OCI-LY3 (cell line): ENCODE data around the gene ACMSD.
"Not testable (repeated sequence)": the region's sequence is repeated elsewhere in the genome, so short reads cannot be mapped to it uniquely, and the experiment has no call there.

Source experiments
- H2AFZ ChIP-seq: fragments of 200-600, 300-600 bp; shearing (Covaris generic); 2 replicates; pipeline ENCODE4 v1.6.0; 2014; ENCODE audit warnings: antibody characterized with exemption, low read depth, low read length
- H3K27ac ChIP-seq: fragments of 200-600, 300-600 bp; sonication (generic); 2 replicates; pipeline ENCODE4 v1.5.1; 2014; ENCODE audit warnings: mild to moderate bottlenecking, low read length, moderate library complexity, mixed read lengths
- H3K27me3 ChIP-seq: fragments of 200-600, 300-600 bp; sonication (generic); 2 replicates; pipeline ENCODE4 v1.6.1; 2014; ENCODE audit warnings: low read depth, low read length, mixed read lengths
- H3K36me3 ChIP-seq: fragments of 200-600, 300-600 bp; sonication (generic); replicated peaks from 2 replicates; pipeline ENCODE3; 2014; ENCODE audit warnings: low read depth, low read length, mixed read lengths
- H3K4me1 ChIP-seq: fragments of 300-600, 200-600 bp; sonication (generic); 2 replicates; pipeline ENCODE4 v1.6.1; 2014; ENCODE audit warnings: low read length, mixed read lengths
- H3K4me2 ChIP-seq: fragments of 200-600, 300-600 bp; sonication (generic); 2 replicates; pipeline ENCODE4 v1.6.1; 2014; ENCODE audit warnings: low read length, mixed read lengths
- H3K4me3 ChIP-seq: fragments of 300-600, 200-600 bp; sonication (generic); 2 replicates; pipeline ENCODE4 v1.5.1; 2014; ENCODE audit warnings: antibody characterized with exemption, mild to moderate bottlenecking, low read length, moderate library complexity
- H3K79me2 ChIP-seq: fragments of 300-600, 200-600 bp; shearing (Covaris generic); 2 replicates; pipeline ENCODE4 v1.6.1; 2014; ENCODE audit warnings: mild to moderate bottlenecking, low read length, mixed read lengths
- H3K9ac ChIP-seq: fragments of 300-600, 200-600 bp; shearing (Covaris generic); 2 replicates; pipeline ENCODE4 v1.6.0; 2014; ENCODE audit warnings: mild to moderate bottlenecking, low read length, moderate library complexity
- H3K9me3 ChIP-seq: fragments of 200-600, 300-600 bp; shearing (Covaris generic); 2 replicates; pipeline ENCODE4 v1.6.1; 2014; ENCODE audit warnings: low read length, mixed read lengths; ENCODE audit not compliant: insufficient read depth
- H4K20me1 ChIP-seq: fragments of 200-600, 300-600 bp; sonication (generic); 2 replicates; pipeline ENCODE4 v1.6.1; 2016; ENCODE audit warnings: low read length, mixed read lengths; ENCODE audit not compliant: insufficient read depth
- CTCF ChIP-seq: fragments of 200-600, 300-600 bp; sonication (generic); IDR thresholded peaks from 2 replicates; pipeline ENCODE4 v1.5.1; 2014; ENCODE audit warnings: antibody characterized with exemption, low read length, low read depth
- EZH2phosphoT487 ChIP-seq: fragments of 200-600 bp; shearing (Covaris generic); IDR thresholded peaks from 2 replicates; pipeline ENCODE4 v1.6.1; 2018; ENCODE audit warnings: antibody characterized with exemption, mixed run types, low read depth

ACMSD gene

GRCh38 chr2:134795765-134796164, 42.7 kb upstream of the ACMSD start:
- TF ChIP-seq EZH2phosphoT487 (no peak), CTCF (no peak)
- Histone ChIP-seq H3K4me2 (no peak overlapping the region), H2AFZ (no peak overlapping the region), H3K79me2 (no peaks in the 10 kb centered on the region), H3K9me3 (no peaks in the 10 kb centered on the region), H3K27me3 (no peaks in the 10 kb centered on the region), H3K4me1 (no peaks in the 10 kb centered on the region), H3K9ac (no peak overlapping the region), H3K4me3 (no peak overlapping the region), H3K27ac (no peak overlapping the region), H4K20me1 (no peaks in the 10 kb centered on the region), H3K36me3 (no peaks in the 10 kb centered on the region)

GRCh38 chr2:134796373-134796772, 42.0 kb upstream of the ACMSD start:
- Histone ChIP-seq H3K4me3 (no peak overlapping the region), H3K27ac (no peak overlapping the region), H3K9me3 (no peaks in the 10 kb centered on the region), H3K36me3 (no peaks in the 10 kb centered on the region), H3K9ac (no peak overlapping the region), H4K20me1 (no peaks in the 10 kb centered on the region), H2AFZ (no peak overlapping the region), H3K79me2 (no peaks in the 10 kb centered on the region), H3K4me1 (no peaks in the 10 kb centered on the region), H3K4me2 (no peak overlapping the region), H3K27me3 (no peaks in the 10 kb centered on the region)
- TF ChIP-seq CTCF (no peak), EZH2phosphoT487 (no peak)

GRCh38 chr2:134799936-134800335, 38.5 kb upstream of the ACMSD start:
- Histone ChIP-seq H3K4me2 (no peak overlapping the region), H3K9ac (no peak overlapping the region), H3K27me3 (no peaks in the 10 kb centered on the region), H4K20me1 (no peaks in the 10 kb centered on the region), H3K36me3 (no peaks in the 10 kb centered on the region), H2AFZ (no peak overlapping the region), H3K9me3 (peaks cover 10% of the 10 kb centered on the region; the same call in 1 of the 2 replicates), H3K4me3 (no peak overlapping the region), H3K4me1 (no peaks in the 10 kb centered on the region), H3K79me2 (no peaks in the 10 kb centered on the region), H3K27ac (no peak overlapping the region)
- TF ChIP-seq CTCF (no peak), EZH2phosphoT487 (no peak)

GRCh38 chr2:134800341-134800740, 38.1 kb upstream of the ACMSD start:
- H3K79me2 ChIP-seq = no peaks in the 10 kb centered on the region
- no peak overlapping the region for H2AFZ ChIP-seq

GRCh38 chr2:134803609-134804405, 34.6 kb upstream of the ACMSD start:
- H3K9ac ChIP-seq, H3K4me2 ChIP-seq, H3K27ac ChIP-seq, H3K79me2 ChIP-seq, H3K9me3 ChIP-seq, H3K27me3 ChIP-seq, H3K36me3 ChIP-seq, H3K4me1 ChIP-seq, H3K4me3 ChIP-seq, H4K20me1 ChIP-seq, H2AFZ ChIP-seq: not testable (repeated sequence)

More at GRCh38 chr2:134800341-134800740, 38.1 kb upstream of the ACMSD start:
- no peak overlapping the region for H3K9ac ChIP-seq
- H3K27ac ChIP-seq = no peak overlapping the region
- no peaks in the 10 kb centered on the region for H4K20me1 ChIP-seq
- no peaks in the 10 kb centered on the region for H3K4me1 ChIP-seq
- no peak overlapping the region for H3K4me2 ChIP-seq
- TF ChIP-seq EZH2phosphoT487 = no peak
- no peak for TF ChIP-seq CTCF
- no peaks in the 10 kb centered on the region for H3K27me3 ChIP-seq
- no peaks in the 10 kb centered on the region for H3K36me3 ChIP-seq
- no peak overlapping the region for H3K4me3 ChIP-seq
- peaks cover 10% of the 10 kb centered on the region; the same call in 1 of the 2 replicates for H3K9me3 ChIP-seq
